HFF-Myc (cell line): ENCODE data around the gene ZMAT5.

Experiments
- DNase-seq: peaks from one replicate; pipeline ENCODE4 v3.0.0-alpha.2; 2011; ENCODE audit warnings: low read depth; ENCODE audit errors: extremely low read depth
- H3K4me3 ChIP-seq: replicated peaks from 2 replicates; pipeline ENCODE4 v1.5.1; 2011; ENCODE audit warnings: low read depth, mild to moderate bottlenecking, control low read depth, low read length
- TF ChIP-seq, protein P1 (sequence below): IDR thresholded peaks from 2 replicates; pipeline ENCODE4 v1.5.1; 2012; ENCODE audit warnings: mild to moderate bottlenecking, low read depth, low read length, control low read depth; ENCODE audit errors: missing control alignments

ZMAT5 gene

DNA sequence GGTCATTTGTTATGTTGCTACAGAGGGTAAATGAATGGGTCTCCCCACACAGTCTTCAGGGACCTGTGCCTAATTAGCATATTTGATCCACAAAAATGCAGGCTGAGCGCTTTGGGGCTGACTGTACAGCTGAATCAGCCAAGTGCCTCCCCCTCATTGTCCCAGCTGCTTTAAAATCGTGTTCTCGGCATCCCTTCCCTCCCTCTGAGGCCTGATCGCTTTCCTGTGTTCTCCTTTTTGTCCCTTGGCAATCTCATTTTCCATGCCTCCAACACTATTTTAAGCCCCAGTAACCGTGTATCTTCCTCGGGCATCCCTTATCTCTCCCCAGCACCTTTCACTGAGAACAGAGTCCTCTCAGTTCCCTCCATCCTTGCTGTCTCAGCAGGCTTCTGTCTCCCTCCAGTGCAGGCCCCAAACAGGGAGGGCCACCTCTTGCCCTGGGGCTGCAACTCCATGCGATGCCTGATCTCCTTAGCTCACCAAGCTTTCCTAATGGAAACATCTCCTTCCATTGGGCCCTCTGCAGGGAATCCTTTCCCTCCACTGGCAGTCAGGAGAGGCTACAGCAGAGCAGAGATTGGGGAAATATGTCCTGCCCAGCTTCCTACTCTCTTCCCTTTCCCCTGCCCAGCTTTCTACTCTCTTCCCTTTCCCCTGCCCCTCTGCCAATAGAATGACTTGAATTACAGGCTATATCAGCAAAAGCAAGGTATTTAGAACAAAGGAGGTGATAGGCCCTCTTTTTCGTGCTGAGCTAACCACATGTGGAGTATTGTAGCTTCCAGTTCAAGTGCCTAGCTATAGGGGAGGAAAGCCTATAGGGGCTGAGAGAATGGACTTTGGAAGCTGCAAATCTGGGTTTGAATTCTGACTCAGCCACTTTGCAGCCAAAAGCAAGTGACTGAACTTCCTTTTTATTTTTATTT is 14.2 kb upstream of the ZMAT5 start:
- no peak overlapping the region for H3K4me3 ChIP-seq

DNA sequence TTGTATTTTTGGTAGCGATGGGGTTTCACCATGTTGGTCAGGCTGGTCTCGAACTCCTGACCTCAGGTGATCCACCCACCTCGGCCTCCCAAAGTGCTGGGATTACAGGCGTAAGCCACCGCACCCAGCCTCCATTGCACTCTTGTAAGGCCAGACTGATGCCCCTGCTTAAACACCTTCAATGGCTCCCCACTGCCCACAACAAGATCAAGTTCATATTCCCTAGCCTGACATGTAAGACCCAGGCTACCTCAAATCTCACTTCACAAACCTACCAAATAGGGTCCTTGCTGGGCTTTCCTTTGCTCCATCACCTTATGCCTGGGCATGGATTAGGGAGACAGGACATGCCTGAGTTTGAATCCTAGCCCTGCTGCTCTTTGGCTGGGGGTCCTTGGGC is 13.4 kb upstream of the ZMAT5 start:
- TF ChIP-seq, protein P1, sequence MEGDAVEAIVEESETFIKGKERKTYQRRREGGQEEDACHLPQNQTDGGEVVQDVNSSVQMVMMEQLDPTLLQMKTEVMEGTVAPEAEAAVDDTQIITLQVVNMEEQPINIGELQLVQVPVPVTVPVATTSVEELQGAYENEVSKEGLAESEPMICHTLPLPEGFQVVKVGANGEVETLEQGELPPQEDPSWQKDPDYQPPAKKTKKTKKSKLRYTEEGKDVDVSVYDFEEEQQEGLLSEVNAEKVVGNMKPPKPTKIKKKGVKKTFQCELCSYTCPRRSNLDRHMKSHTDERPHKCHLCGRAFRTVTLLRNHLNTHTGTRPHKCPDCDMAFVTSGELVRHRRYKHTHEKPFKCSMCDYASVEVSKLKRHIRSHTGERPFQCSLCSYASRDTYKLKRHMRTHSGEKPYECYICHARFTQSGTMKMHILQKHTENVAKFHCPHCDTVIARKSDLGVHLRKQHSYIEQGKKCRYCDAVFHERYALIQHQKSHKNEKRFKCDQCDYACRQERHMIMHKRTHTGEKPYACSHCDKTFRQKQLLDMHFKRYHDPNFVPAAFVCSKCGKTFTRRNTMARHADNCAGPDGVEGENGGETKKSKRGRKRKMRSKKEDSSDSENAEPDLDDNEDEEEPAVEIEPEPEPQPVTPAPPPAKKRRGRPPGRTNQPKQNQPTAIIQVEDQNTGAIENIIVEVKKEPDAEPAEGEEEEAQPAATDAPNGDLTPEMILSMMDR: no peak
- H3K4me3 ChIP-seq: no peak overlapping the region
- DNase-seq: no peak

More for the DNA sequence above, 14.2 kb upstream of the ZMAT5 start:
- TF ChIP-seq, protein P1: no peak
- no peak for DNase-seq

DNA sequence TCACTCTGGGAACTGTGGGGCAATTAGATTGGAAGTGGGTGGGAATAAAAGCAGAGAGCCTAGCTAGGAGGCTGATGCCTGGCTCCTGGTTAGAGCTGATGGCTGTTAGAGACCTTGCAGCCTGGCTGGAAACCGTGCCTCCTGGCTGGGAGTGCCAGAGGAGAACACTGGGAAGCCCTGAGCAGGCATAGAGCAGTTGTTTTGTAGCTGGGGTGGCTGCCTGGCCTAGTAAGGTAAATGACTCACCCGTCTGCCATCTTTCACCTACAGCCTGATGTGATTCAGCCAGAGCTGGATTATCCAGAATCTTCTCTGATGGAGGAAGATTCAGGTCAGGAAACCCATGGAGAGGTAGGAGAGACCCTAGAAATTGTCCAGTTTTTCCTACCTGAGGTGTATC is 6.4 kb upstream of the ZMAT5 start:
- no peak overlapping the region for H3K4me3 ChIP-seq
- TF ChIP-seq, protein P1: no peak
- DNase-seq: no peak

DNA sequence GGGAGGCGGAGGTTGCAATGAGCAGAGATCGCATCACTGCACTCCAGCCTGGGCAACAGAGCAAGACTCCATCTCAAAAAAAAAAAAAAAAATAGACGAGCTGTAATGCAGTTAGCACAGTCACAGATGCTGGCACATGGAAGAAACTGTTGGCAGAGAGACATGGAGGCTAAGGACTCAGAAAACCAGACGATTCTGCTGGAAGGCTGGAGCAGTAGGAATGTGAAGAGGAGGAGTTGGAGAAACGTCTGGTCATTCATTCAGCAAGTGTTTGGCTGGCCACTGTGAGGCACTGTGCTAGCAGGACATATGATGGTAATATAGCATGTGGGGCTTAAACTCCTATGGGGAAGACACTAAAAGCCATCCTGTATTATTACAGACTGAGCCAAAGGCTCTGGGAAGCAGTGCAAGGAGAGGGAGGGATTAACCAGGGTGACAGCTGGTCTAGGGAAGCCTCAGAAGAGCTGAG is 5.4 kb upstream of the ZMAT5 start:
- no peak for DNase-seq
- TF ChIP-seq, protein P1: peak; percentile 60
- H3K4me3 ChIP-seq: no peak overlapping the region

DNA sequence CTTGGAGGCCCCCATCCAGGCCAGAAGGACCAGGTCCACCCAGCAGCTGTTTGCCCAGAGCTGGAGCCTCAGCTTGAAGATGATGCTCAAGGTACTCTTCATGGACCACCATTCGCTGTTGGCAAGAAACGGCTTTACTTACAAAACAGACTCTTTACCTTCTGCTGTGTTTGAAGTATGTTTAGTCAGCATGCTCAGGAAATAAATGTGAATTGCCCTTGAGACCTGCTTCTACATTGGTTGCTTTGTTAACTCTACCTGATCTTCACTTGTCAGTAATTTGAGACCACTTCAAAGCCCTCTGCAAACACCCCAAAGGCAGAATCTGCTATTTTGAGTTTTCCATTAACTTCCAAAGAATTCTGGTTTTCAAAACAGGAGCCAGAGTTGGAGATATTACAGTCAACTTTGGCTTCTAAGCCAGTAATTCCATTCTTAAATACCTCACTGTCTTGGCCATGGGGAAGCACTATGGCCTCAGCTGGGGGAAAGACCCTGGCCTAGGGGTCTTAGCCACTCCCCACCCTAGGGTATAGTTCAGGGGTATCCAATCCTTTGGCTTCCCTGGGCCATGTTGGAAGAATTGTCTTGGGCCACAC is 3.0 kb upstream of the ZMAT5 start:
- H3K4me3 ChIP-seq: no peak overlapping the region
- DNase-seq: no peak
- TF ChIP-seq, protein P1: no peak

DNA sequence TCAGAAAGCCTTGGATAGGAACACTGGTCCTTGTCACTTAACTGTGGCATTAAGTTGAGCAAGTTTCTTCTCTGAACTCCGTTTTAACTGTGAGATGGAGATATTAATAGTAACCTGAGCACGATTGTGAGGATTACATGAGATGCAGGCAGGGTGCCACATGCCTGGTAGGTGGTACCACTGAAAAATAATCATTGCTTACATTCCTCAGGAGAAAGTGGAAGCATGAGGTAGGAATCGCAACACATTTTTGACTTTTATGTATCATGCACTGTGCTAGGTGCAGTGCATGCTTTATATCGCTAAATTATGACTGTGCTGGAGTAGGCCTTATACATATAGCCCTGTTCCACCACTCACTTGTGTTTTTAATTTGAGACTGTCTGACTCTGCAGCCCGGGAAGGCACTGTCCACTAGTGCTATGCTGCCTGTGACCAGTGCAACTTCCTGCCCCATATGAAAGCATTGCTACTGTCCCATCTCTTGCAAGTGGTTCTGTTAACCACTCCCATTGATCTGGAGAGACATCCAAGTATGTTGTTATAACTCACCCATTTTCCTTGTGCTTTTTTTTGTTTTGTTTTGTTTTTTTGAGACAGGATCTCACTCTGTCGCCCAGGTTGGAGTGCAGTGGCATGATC is 1.4 kb upstream of the ZMAT5 start:
- TF ChIP-seq, protein P1: no peak
- DNase-seq: no peak
- peak overlapping the region; percentile 87 for H3K4me3 ChIP-seq
